Measurements from ENCODE around the gene CD46.

CD46 gene

DNA sequence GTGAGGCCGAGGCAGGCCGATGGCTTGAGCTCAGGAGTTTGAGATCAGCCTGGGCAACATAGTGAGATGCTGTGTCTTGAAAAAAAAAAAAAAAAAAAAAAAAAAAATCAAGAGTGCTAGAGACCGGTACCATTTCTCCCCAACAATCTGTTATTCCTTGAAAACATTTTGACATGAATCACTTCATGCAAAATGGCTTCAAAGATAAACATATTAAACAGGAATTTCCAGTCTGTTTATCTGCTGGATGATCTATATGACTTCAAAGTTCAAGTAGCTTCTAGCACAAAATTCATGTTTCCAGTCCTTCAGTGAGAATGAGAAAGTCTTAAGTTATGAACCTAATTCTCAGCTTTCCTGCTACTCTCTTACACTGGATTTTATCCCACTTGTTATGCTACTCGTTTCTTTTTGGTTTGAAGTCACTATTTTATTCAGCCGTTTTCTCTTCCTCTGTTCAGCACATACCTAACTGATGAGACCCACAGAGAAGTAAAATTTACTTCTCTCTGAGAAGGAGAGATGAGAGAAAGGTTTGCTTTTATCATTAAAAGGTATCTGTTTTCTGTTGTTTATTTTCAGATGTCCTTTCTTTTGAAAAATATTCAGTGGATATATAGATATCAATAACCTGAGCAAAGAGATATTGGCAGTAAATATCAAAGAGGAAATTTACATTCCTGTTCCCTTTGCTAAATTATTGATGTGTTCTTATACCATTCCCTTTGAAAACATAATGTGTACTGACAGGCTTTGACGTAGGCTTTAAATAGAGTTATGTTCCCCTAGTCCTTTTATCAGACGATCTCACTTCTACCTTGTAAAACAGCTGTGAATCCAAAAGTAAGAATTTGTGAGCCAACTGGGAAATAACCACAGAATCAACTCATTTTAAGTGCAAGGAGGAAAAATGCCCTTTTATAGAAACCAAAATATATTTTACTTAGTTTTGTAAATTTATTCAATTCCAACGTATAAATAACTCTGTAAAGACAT, 38.2 kb downstream of the CD46 start:
- in situ Hi-C loops (cut with HindIII; ENCODE audit: low pct_unique_long_range_greater_than_20kb, low sequenced_read_pairs): no loop called here
- peak in 1 of 2 experiments; percentile 73 for DNase-seq (ENCODE audit: low read depth in 1 of 2, low spot score in 1 of 2)
- TF ChIP-seq JUND (IDR thresholded peaks at IDR 0.05; ENCODE audit: low read depth): no peak

GRCh38 chr1:207791290-207791689, 39.4 kb downstream of the CD46 start:
- DNase-seq (ENCODE audit: low read depth in 1 of 2, low spot score in 1 of 2): no peak
- in situ Hi-C loops (cut with HindIII; ENCODE audit: low pct_unique_long_range_greater_than_20kb, low sequenced_read_pairs): no loop called here
- TF ChIP-seq JUND (IDR thresholded peaks at IDR 0.05; ENCODE audit: low read depth): no peak

GRCh38 chr1:207793327-207793726, 41.5 kb downstream of the CD46 start:
- TF ChIP-seq JUND (IDR thresholded peaks at IDR 0.05; ENCODE audit: low read depth): no peak
- DNase-seq (ENCODE audit: low read depth in 1 of 2, low spot score in 1 of 2): no peak

GRCh38 chr1:207794861-207795260, 43.0 kb downstream of the CD46 start:
- DNase-seq (ENCODE audit: low read depth in 1 of 2, low spot score in 1 of 2): no peak
- in situ Hi-C loops (cut with HindIII; ENCODE audit: low pct_unique_long_range_greater_than_20kb, low sequenced_read_pairs): no loop called here
- TF ChIP-seq JUND (IDR thresholded peaks at IDR 0.05; ENCODE audit: low read depth): no peak

More at GRCh38 chr1:207793327-207793726, 41.5 kb downstream of the CD46 start:
- in situ Hi-C loops (cut with HindIII; ENCODE audit: low pct_unique_long_range_greater_than_20kb, low sequenced_read_pairs): no loop called here

GRCh38 chr1:207797229-207797973, 45.5 kb downstream of the CD46 start:
- in situ Hi-C loops (cut with HindIII; ENCODE audit: low pct_unique_long_range_greater_than_20kb, low sequenced_read_pairs): no loop called here

DNA sequence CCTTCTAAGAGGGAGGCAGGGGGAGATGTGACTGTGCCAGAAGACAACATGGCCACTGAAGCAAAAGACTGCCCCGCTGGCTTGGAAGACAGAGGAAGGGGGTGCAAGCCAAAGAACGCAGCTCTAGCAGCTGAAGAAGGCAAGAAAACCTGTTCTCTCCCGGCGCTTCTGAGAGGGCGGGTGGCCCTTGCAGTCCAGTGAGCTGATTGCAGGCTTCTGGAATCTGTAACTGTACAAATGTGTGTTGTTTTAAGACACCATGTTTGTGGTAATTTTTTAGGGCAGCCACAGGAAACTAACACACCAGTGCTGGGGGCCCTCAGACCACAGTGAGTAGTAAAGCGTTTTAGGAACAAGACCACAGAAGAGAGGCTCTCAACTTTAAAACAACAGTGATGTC, 47.0 kb downstream of the CD46 start:
- in situ Hi-C loops (cut with HindIII; ENCODE audit: low pct_unique_long_range_greater_than_20kb, low sequenced_read_pairs): no loop called here
- TF ChIP-seq JUND (IDR thresholded peaks at IDR 0.05; ENCODE audit: low read depth): no peak
- DNase-seq (ENCODE audit: low read depth in 1 of 2, low spot score in 1 of 2): no peak

More at GRCh38 chr1:207797229-207797973, 45.5 kb downstream of the CD46 start:
- TF ChIP-seq JUND (IDR thresholded peaks at IDR 0.05; ENCODE audit: low read depth): no peak
- peak in 1 of 2 experiments; percentile 85 for DNase-seq (ENCODE audit: low read depth in 1 of 2, low spot score in 1 of 2)

DNA sequence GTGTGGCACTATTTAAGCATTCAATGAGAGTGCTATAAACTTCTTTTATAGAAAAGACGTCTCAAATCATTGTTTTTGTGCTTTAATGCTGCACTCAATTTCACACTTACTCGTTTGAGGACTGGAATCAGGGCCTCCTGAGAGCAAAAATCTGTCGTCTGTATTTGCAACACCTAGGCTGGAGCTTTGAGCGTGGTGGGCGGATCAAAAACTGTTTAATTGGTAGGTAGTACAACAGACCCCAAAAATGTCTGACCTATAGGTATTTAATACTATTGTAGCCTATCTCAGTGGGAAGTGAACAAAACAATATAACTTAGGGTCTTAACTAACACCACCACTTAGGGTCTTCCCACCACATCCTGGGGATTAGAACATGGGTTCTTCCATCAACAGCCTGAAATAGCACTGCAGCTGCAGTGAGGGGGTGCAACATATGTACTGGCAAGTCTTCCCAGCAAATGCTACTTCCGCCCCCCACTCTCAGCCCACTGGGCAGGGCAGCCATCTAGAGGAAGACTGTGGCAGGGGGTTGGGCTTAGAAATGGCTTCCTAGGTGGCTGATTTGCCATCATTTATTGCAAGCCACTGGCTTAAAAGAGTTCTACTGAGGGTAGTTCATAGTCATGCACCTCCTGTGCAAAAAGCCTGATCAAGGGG, 48.3 kb downstream of the CD46 start:
- TF ChIP-seq JUND (IDR thresholded peaks at IDR 0.05; ENCODE audit: low read depth): no peak
- in situ Hi-C loops (cut with HindIII; ENCODE audit: low pct_unique_long_range_greater_than_20kb, low sequenced_read_pairs): no loop called here
- DNase-seq (ENCODE audit: low read depth in 1 of 2, low spot score in 1 of 2): no peak

GRCh38 chr1:207801819-207802218, 50.0 kb downstream of the CD46 start:
- in situ Hi-C loops (cut with HindIII; ENCODE audit: low pct_unique_long_range_greater_than_20kb, low sequenced_read_pairs): no loop called here
- TF ChIP-seq JUND (IDR thresholded peaks at IDR 0.05; ENCODE audit: low read depth): no peak

DNA sequence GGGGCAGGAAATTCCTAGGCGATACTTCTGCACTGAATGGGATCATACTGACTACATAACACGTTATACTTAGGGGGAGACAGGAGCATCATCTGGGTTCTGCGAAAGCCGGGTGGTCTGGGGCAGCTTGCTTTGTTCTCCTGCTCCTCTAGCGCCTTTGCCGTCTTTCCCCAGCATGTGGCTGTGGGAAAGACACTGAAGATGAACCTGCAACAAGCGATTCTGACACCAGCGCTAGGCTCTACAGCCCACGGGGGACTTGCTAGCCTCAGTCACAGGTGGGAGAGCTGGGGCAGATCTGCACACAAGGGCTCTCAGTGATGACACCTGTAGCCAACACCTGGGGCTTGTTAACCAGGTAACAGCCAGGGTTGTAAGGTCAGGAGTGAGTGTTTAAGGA, 51.8 kb downstream of the CD46 start:
- no peak for TF ChIP-seq JUND (IDR thresholded peaks at IDR 0.05; ENCODE audit: low read depth)
- DNase-seq (ENCODE audit: low read depth in 1 of 2, low spot score in 1 of 2): no peak
- in situ Hi-C loops (cut with HindIII; ENCODE audit: low pct_unique_long_range_greater_than_20kb, low sequenced_read_pairs): no loop called here

More at GRCh38 chr1:207801819-207802218, 50.0 kb downstream of the CD46 start:
- no peak for DNase-seq (ENCODE audit: low read depth in 1 of 2, low spot score in 1 of 2)

GRCh38 chr1:207804721-207805468, 53.0 kb downstream of the CD46 start:
- in situ Hi-C loops (cut with HindIII; ENCODE audit: low pct_unique_long_range_greater_than_20kb, low sequenced_read_pairs): no loop called here
- no peak for TF ChIP-seq JUND (IDR thresholded peaks at IDR 0.05; ENCODE audit: low read depth)
- DNase-seq (ENCODE audit: low read depth in 1 of 2, low spot score in 1 of 2): no peak

DNA sequence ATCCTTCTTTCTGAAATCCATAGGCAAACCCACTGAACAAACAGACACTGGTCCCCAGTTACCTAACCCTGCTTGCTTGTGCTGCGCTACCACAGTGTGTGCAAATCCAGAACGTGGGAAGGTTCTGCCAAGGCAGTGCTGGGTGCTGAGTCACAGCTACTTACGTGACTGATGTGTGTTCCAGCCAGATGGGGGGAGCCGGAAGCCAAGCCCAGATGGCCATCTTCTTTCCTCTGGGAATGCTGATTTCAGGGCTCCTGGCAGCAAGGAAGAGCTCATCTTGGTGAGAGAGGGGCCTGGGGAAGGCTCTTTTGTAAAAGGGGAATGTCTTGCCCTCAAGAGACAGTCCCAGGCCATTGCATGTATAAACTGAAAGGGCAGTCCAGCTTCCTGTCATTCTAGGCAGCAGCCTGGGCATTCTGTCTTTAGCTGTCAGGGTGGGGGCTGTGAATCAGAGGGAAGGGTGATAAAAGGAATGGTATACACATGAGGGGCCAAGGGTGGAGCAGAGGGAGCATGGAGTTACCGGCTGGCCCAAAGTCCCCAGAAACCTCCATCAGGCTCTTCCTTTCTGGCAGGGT, 54.1 kb downstream of the CD46 start:
- in situ Hi-C loops (cut with HindIII; ENCODE audit: low pct_unique_long_range_greater_than_20kb, low sequenced_read_pairs): no loop called here
- DNase-seq (ENCODE audit: low read depth in 1 of 2, low spot score in 1 of 2): no peak
- no peak for TF ChIP-seq JUND (IDR thresholded peaks at IDR 0.05; ENCODE audit: low read depth)
